ENCODE results near the gene NINL. TPM values are rescaled to one million over a fixed set of nuclear protein-coding genes. Genes with fewer than 3 reads are reported as not detected.

The NINL gene
- total and polyA plus RNA-seq, 2 of the 8 experiments (the other 6 are each of a cell fraction or from before 2014, with no cell fraction given) = 15.3 to 30.0 TPM

DNA sequence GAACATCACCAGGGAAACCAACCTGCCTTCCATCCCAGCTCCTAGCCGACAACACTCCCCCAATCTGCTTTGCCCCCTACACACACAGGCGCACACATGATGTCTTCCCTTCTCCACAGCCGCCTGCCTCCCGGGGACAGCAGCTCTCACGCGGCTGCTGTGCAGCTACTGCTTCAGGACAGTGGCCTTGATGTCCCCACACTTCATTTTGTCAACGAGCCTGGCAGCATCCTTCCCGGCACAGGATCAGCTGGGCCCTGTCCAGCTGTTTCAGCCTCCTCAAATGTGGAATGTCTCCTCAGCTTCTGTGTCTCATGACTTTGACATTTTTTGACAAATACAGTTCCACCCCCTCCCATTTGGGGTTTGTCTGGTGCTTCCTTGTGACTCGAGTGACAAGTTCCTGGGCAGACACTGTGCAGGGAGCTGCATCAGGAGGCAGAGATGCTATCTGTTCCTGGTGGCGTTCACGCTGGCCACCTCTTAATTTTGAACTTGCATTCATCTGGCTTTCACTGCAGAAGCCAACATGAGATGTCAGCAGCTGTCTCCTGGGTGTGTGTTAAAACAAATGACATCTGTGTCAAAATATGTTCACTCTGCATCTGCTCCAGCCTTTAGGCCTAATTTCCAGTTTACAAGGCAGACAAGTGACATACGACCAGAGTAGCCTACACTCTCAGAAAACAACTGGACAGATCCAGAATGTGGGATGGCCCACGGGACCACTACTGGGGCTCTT lies 120.7 kb downstream of the NINL start:
- DNase-seq (ENCODE audit: low read depth in 1 of 2, low spot score in 2 of 2) = no peak
- Histone ChIP-seq H4K8ac (ENCODE audit: extremely low read depth, insufficient read depth, low read length) (no peak overlapping the region), H3K4me3 (ENCODE audit: extremely low read depth in 1 of 4, insufficient read depth in 2 of 4, low read depth in 3 of 4, low read length in 4 of 4) (no peak overlapping the region), H4K20me1 (replicated peaks in 1 of 2; ENCODE audit: control insufficient read depth in 1 of 2, insufficient read depth in 2 of 2, low read length in 2 of 2) (peaks cover 0 to 4% of the 10 kb centered on the region in 2 experiments), H3K14ac (ENCODE audit: insufficient read length) (no peak overlapping the region), H2BK20ac (ENCODE audit: low read length) (no peak overlapping the region), H3K9ac (replicated peaks in 1 of 4; ENCODE audit: extremely low read depth in 1 of 4, low read depth in 3 of 4, low read length in 3 of 4) (no peak overlapping the region; a peak in 1 of 7 replicates), H3K36me3 (ENCODE audit: control insufficient read depth in 2 of 4, insufficient read depth in 4 of 4, low read length in 3 of 4) (peaks cover 0 to 24% (median 10%) of the 10 kb centered on the region in 4 experiments; a peak in 5 of 8 replicates), H3K18ac (ENCODE audit: extremely low read depth, low read length) (no peak overlapping the region), H2BK5ac (ENCODE audit: low read depth, low read length) (no peak overlapping the region), H2AK5ac (ENCODE audit: low read depth, low read length) (no peak overlapping the region), H3K79me1 (ENCODE audit: low read depth, low read length) (no peaks in the 10 kb centered on the region), H3K4ac (replicated peaks; ENCODE audit: insufficient read length, low read depth, low read length) (no peak overlapping the region), H3K27me3 (replicated peaks in 1 of 4; ENCODE audit: control insufficient read depth in 3 of 4, extremely low read depth in 1 of 4, insufficient read depth in 3 of 4, low read length in 3 of 4) (no peaks in the 10 kb centered on the region), H4K5ac (ENCODE audit: insufficient read length, low read depth, low read length) (no peak overlapping the region), H3K9me3 (ENCODE audit: insufficient read depth in 2 of 2, low read depth in 1 of 2, low read length in 1 of 2) (no peaks in the 10 kb centered on the region), H3K23ac (ENCODE audit: insufficient read length) (no peak overlapping the region), H2BK15ac (ENCODE audit: low read length) (no peak overlapping the region), H4K91ac (replicated peaks; ENCODE audit: insufficient read length, low read length) (no peak overlapping the region), H2BK120ac (replicated peaks; ENCODE audit: low read depth, low read length) (no peak overlapping the region), H3K4me2 (ENCODE audit: insufficient read depth in 1 of 2, low read depth in 2 of 2, low read length in 2 of 2) (no peak overlapping the region), H3K79me2 (ENCODE audit: control insufficient read depth in 1 of 2, insufficient read depth in 2 of 2, low read length in 2 of 2) (no peaks in the 10 kb centered on the region), H3K27ac (ENCODE audit: low read depth, low read length) (no peak overlapping the region), H2BK12ac (ENCODE audit: low read depth, low read length) (no peak overlapping the region), H3K56ac (replicated peaks; ENCODE audit: insufficient read length, low read depth, low read length) (no peak overlapping the region), H3K4me1 (replicated peaks in 1 of 4; ENCODE audit: control insufficient read depth in 3 of 4, insufficient read depth in 4 of 4, low read length in 3 of 4) (no peaks in the 10 kb centered on the region; a peak in 1 of 7 replicates), H2AFZ (ENCODE audit: low read length) (no peak overlapping the region), H3K23me2 (ENCODE audit: low read depth, low read length) (no peaks in the 10 kb centered on the region)
- TF ChIP-seq, protein P1, sequence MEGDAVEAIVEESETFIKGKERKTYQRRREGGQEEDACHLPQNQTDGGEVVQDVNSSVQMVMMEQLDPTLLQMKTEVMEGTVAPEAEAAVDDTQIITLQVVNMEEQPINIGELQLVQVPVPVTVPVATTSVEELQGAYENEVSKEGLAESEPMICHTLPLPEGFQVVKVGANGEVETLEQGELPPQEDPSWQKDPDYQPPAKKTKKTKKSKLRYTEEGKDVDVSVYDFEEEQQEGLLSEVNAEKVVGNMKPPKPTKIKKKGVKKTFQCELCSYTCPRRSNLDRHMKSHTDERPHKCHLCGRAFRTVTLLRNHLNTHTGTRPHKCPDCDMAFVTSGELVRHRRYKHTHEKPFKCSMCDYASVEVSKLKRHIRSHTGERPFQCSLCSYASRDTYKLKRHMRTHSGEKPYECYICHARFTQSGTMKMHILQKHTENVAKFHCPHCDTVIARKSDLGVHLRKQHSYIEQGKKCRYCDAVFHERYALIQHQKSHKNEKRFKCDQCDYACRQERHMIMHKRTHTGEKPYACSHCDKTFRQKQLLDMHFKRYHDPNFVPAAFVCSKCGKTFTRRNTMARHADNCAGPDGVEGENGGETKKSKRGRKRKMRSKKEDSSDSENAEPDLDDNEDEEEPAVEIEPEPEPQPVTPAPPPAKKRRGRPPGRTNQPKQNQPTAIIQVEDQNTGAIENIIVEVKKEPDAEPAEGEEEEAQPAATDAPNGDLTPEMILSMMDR (IDR thresholded peaks at IDR 0.05; ENCODE audit: control extremely low read depth in 1 of 3, insufficient read depth in 1 of 3, low read depth in 1 of 3, low read length in 3 of 3) = no peak
- no peak for TF ChIP-seq KDM1A (IDR thresholded peaks at IDR 0.05; ENCODE audit: borderline replicate concordance, low read length)
- no peak for TF ChIP-seq HDAC6 (IDR thresholded peaks at IDR 0.05; ENCODE audit: low read depth, low read length)
- TF ChIP-seq BACH1 (IDR thresholded peaks at IDR 0.05; ENCODE audit: low read length) = no peak
- no peak for TF ChIP-seq BCL11A (IDR thresholded peaks at IDR 0.05; ENCODE audit: low read depth in 2 of 2, low read length in 2 of 2)
- no peak for TF ChIP-seq SP2 (IDR thresholded peaks at IDR 0.05; ENCODE audit: low read length)
- no peak for TF ChIP-seq RFX5 (IDR thresholded peaks at IDR 0.05; ENCODE audit: borderline replicate concordance, low read depth, low read length)
- no peak for TF ChIP-seq FOSL1 (IDR thresholded peaks at IDR 0.05; ENCODE audit: insufficient read depth, low read depth, low read length)
- no peak for FAIRE-seq
- POLR2A ChIA-PET (ENCODE audit: partially characterized antibody) = no interaction called here
- 90% methylated on average over 13 of the region's 13 CpGs; no CpG with 5 or more reads in 1 of the 2 experiments for WGBS, 2 experiments (ENCODE audit: extremely low coverage in 1 of 2, insufficient coverage in 1 of 2, insufficient read length in 1 of 2, insufficient replicate concordance in 2 of 2, low coverage in 1 of 2, low lambda C conversion rate in 2 of 2, missing lambda C conversion rate in 1 of 2)
- CTCF ChIA-PET (ENCODE audit: partially characterized antibody) = interaction anchor here (0.8 to 1.0 kb wide), 2 partner anchors 24 to 286 kb away, joined by 3 read pairs; no protein-coding TSS in a partner anchor
